OCI-LY7 (cell line): ENCODE results near the gene CALN1.

Experiments
- EZH2phosphoT487 ChIP-seq: fragments of 200-600 bp; sonication (generic); IDR thresholded peaks from 2 replicates; pipeline ENCODE4 v1.6.1; 2018; ENCODE audit warnings: low read depth, borderline replicate concordance, mild to moderate bottlenecking, mixed run types, antibody characterized with exemption, low read length, moderate library complexity, mixed read lengths
- TF ChIP-seq, protein P1 (sequence below): fragments of 200-600 bp; sonication (generic); conservative IDR thresholded peaks from 2 replicates; pipeline ENCODE4 v1.5.1; 2014; ENCODE audit warnings: mild to moderate bottlenecking, antibody characterized with exemption, low read length, moderate library complexity, mixed read lengths

GRCh38 chr7:72298912-72299311 lies 113.2 kb downstream of the CALN1 start:
- TF ChIP-seq, protein P1, sequence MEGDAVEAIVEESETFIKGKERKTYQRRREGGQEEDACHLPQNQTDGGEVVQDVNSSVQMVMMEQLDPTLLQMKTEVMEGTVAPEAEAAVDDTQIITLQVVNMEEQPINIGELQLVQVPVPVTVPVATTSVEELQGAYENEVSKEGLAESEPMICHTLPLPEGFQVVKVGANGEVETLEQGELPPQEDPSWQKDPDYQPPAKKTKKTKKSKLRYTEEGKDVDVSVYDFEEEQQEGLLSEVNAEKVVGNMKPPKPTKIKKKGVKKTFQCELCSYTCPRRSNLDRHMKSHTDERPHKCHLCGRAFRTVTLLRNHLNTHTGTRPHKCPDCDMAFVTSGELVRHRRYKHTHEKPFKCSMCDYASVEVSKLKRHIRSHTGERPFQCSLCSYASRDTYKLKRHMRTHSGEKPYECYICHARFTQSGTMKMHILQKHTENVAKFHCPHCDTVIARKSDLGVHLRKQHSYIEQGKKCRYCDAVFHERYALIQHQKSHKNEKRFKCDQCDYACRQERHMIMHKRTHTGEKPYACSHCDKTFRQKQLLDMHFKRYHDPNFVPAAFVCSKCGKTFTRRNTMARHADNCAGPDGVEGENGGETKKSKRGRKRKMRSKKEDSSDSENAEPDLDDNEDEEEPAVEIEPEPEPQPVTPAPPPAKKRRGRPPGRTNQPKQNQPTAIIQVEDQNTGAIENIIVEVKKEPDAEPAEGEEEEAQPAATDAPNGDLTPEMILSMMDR = no peak
- no peak for TF ChIP-seq EZH2phosphoT487
